ENCODE data around the gene TSPAN12. TPM values are rescaled to one million over a fixed set of nuclear protein-coding genes. Genes with fewer than 3 reads are reported as not detected.

The TSPAN12 gene
- total RNA-seq, 1 experiment from 2014 or later, result 8.7 TPM

DNA sequence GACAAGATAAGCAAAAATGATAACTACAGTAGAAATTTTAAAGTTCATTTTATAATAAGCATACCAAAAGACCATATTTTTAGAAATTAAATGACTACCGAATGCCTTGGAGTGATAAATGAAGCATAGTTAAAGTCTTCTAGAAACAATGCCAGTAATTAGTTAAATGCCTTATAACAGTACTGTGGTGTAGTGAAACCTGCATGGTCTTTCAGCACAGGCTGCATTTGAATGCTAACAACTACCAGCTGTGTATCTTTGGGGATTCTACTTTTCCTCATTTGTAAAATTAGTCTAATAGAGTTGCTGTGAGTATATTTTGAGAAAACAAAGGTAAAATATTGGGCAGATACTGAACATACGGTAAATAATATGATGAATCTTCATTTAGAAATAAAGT lies 25.1 kb downstream of the TSPAN12 start:
- WGBS (ENCODE audit: extremely low coverage, insufficient read length, low lambda C conversion rate), result no CpG with 5 or more reads among the region's 2 CpGs
- Mint-ChIP-seq H3K27me3 (ENCODE audit: low read depth) (no peaks in the 10 kb centered on the region; the same call in 1 of the 2 replicates), H3K4me3 (peak overlapping the region in 1 of 2 experiments; percentile 65; a peak in 3 of 5 replicates), H3K9me3 (peaks cover 6 to 13% of the 10 kb centered on the region in 2 experiments), H3K4me1 (peaks cover 47 to 59% of the 10 kb centered on the region in 2 experiments), H3K36me3 (ENCODE audit: insufficient read depth in 1 of 3, low read depth in 3 of 3) (peaks cover 10 to 29% (median 23%) of the 10 kb centered on the region in 3 experiments), H3K27ac (peak overlapping the region in 2 of 3 experiments; percentile 93 to 96; a peak in 4 of 7 replicates)
- Histone ChIP-seq H3K79me1 (ENCODE audit: insufficient read depth, low read depth, low read length, poor library complexity, severe bottlenecking) (no peaks in the 10 kb centered on the region), H3K18ac (ENCODE audit: insufficient read length, low read depth, low read length) (no peak overlapping the region), H2BK120ac (ENCODE audit: low read depth, low read length, poor library complexity, severe bottlenecking) (no peak overlapping the region), H3T11ph (ENCODE audit: low read length) (no peak overlapping the region), H2BK5ac (ENCODE audit: insufficient read length, low read length) (no peak overlapping the region), H3K14ac (ENCODE audit: insufficient read depth, low read length) (no peak overlapping the region), H2AK5ac (ENCODE audit: insufficient read length, low read length) (no peak overlapping the region), H4K20me1 (ENCODE audit: control insufficient read depth, insufficient read depth, insufficient read length) (no peaks in the 10 kb centered on the region), H4K91ac (ENCODE audit: insufficient read length, low read depth, low read length) (no peak overlapping the region), H3K9ac (ENCODE audit: extremely low read depth, insufficient read length, low read length) (no peak overlapping the region), H3K79me2 (ENCODE audit: insufficient read depth, low read length) (no peaks in the 10 kb centered on the region), H2BK20ac (ENCODE audit: low read depth, low read length, poor library complexity, severe bottlenecking) (no peak overlapping the region), H3K9me3 (ENCODE audit: control insufficient read depth, low read depth, low read length) (no peaks in the 10 kb centered on the region), H4K5ac (ENCODE audit: insufficient read length, low read depth, low read length) (no peak overlapping the region), H3K23me2 (ENCODE audit: insufficient read length, low read depth, low read length, poor library complexity, severe bottlenecking) (no peaks in the 10 kb centered on the region), H2AFZ (ENCODE audit: low read length) (no peak overlapping the region), H3K4me1 (ENCODE audit: insufficient read depth, low read length) (peaks cover 7% of the 10 kb centered on the region), H3K23ac (ENCODE audit: insufficient read length, low read depth, low read length) (no peak overlapping the region), H3K4ac (ENCODE audit: low read depth, low read length) (no peak overlapping the region), H2BK12ac (ENCODE audit: insufficient read length, low read depth, low read length) (no peak overlapping the region), H3K27ac (ENCODE audit: insufficient read length, low read depth, low read length) (no peak overlapping the region), H3K56ac (ENCODE audit: insufficient read length, low read depth, low read length) (no peak overlapping the region), H3K4me2 (ENCODE audit: insufficient read depth, insufficient read length, low read length) (no peak overlapping the region), H2BK15ac (ENCODE audit: low read depth, low read length) (no peak overlapping the region), H3K27me3 (ENCODE audit: insufficient read depth, low read length) (no peaks in the 10 kb centered on the region), H4K8ac (replicated peaks; ENCODE audit: insufficient read length, low read depth, low read length) (no peak overlapping the region)
- no peak for DNase-seq
- TF ChIP-seq, protein P1, sequence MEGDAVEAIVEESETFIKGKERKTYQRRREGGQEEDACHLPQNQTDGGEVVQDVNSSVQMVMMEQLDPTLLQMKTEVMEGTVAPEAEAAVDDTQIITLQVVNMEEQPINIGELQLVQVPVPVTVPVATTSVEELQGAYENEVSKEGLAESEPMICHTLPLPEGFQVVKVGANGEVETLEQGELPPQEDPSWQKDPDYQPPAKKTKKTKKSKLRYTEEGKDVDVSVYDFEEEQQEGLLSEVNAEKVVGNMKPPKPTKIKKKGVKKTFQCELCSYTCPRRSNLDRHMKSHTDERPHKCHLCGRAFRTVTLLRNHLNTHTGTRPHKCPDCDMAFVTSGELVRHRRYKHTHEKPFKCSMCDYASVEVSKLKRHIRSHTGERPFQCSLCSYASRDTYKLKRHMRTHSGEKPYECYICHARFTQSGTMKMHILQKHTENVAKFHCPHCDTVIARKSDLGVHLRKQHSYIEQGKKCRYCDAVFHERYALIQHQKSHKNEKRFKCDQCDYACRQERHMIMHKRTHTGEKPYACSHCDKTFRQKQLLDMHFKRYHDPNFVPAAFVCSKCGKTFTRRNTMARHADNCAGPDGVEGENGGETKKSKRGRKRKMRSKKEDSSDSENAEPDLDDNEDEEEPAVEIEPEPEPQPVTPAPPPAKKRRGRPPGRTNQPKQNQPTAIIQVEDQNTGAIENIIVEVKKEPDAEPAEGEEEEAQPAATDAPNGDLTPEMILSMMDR (conservative IDR thresholded peaks at IDR 0.05), result no peak
